ENCODE data around the gene PLCH1. TPM values are rescaled to one million over a fixed set of nuclear protein-coding genes. Genes with fewer than 3 reads are reported as not detected.

Gene PLCH1
- total RNA-seq, 6 experiments from 2014 or later: 0.07 to 0.25 (median 0.17) TPM

DNA sequence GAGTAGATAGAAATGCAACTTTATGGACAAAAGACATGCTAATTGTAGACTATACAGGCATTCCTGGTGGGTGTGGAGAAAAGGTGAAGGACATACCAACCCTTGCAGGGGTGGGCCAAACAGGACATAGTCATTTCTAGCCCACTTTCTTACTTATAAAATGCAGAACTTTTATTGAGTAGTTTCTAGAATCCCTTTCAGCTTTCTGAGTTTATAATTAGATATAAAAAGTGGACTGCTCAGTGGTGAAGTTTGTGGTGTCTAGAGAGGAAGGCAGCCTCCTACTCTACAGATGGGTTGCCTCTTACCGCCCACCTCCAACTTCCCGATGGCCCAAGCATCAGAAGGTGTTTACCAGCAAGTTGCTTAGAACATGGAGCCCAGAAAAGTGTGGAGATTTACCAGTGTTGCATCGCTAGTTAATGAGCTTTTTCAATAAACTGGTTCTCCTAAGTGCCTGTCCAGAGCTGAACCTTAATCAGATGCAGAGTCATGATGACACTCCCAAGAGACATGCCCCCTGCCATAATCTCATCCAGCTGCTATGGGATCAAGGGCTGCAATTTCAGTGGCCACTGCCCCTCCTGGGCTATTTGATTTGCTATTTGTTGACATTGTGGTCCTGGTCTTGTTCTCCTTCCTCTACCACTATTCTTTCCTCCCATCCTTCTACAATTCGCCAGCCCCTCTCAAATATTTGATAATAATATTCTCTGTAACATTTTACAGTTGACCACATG is 373.9 kb downstream of the PLCH1 start:
- no peak for DNase-seq
- 90% methylated on average over 2 of the region's 4 CpGs for WGBS (ENCODE audit: insufficient coverage, low coverage, low lambda C conversion rate, missing lambda C conversion rate)
- intact Hi-C loops (cut with DNase I): no loop called here

DNA sequence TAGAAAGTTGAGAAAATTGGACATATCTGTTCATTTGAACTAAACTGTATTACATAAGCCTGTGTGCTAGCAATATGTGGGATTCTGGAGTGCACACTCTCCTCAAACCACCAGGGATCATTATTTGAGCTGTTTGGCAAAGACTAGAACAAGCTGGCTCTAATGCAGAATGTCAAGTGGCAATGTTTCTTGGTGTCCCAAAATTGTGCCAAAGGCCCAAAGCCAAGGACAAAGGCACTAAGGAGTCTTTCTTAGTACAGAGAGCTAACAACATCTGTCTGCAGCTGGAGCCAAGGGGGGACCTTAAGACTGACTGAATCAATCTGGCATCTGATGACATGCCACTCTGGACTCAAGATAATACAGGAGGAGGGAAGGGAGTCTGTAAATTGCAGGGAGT is 374.7 kb downstream of the PLCH1 start:
- Histone ChIP-seq H3K4me3 (no peak overlapping the region), H3K9me3 (no peaks in the 10 kb centered on the region), H3K36me3 (no peaks in the 10 kb centered on the region), H3K27ac (no peak overlapping the region), H3K27me3 (no peaks in the 10 kb centered on the region), H3K4me1 (no peaks in the 10 kb centered on the region)
- intact Hi-C loops (cut with DNase I): no loop called here
- ATAC-seq: no peak
- DNase-seq: no peak
- no peak for TF ChIP-seq POLR2A (IDR thresholded peaks at IDR 0.05)
- TF ChIP-seq, protein P1, sequence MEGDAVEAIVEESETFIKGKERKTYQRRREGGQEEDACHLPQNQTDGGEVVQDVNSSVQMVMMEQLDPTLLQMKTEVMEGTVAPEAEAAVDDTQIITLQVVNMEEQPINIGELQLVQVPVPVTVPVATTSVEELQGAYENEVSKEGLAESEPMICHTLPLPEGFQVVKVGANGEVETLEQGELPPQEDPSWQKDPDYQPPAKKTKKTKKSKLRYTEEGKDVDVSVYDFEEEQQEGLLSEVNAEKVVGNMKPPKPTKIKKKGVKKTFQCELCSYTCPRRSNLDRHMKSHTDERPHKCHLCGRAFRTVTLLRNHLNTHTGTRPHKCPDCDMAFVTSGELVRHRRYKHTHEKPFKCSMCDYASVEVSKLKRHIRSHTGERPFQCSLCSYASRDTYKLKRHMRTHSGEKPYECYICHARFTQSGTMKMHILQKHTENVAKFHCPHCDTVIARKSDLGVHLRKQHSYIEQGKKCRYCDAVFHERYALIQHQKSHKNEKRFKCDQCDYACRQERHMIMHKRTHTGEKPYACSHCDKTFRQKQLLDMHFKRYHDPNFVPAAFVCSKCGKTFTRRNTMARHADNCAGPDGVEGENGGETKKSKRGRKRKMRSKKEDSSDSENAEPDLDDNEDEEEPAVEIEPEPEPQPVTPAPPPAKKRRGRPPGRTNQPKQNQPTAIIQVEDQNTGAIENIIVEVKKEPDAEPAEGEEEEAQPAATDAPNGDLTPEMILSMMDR (IDR thresholded peaks at IDR 0.05): no peak

More for the DNA sequence above, 373.9 kb downstream of the PLCH1 start:
- H3K4me1 ChIP-seq: no peaks in the 10 kb centered on the region
- no peak overlapping the region for H3K4me3 ChIP-seq
- no peaks in the 10 kb centered on the region for H3K9me3 ChIP-seq
- H3K27me3 ChIP-seq: no peaks in the 10 kb centered on the region
- TF ChIP-seq POLR2A (IDR thresholded peaks at IDR 0.05): no peak
- TF ChIP-seq, protein P1 (IDR thresholded peaks at IDR 0.05): no peak
- no peak for ATAC-seq
- no peaks in the 10 kb centered on the region for H3K36me3 ChIP-seq
- H3K27ac ChIP-seq: no peak overlapping the region

DNA sequence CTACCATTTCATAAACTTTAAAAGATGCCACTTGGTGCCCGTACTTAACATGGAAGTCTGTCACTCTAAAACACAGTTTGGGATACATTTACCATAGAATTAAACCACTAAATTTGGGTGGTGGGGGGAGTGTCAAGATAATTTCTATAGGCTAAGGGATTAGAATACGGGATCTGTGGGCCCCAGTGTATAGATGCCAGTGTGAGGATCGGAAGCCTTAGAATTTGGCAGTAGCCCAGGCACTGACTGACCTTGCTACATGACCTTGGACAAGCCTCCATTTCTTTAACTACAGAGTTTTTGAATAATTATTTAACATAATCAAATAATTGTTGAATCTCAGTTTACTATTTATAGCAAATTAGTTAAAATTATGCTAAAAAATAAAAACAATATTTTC is 375.1 kb downstream of the PLCH1 start:
- no peak for DNase-seq
- H3K9me3 ChIP-seq: no peaks in the 10 kb centered on the region
- TF ChIP-seq, protein P1 (IDR thresholded peaks at IDR 0.05): no peak
- no peak for TF ChIP-seq POLR2A (IDR thresholded peaks at IDR 0.05)
- WGBS (ENCODE audit: insufficient coverage, low coverage, low lambda C conversion rate, missing lambda C conversion rate): 90% methylated on average over 3 of the region's 3 CpGs
- H3K27me3 ChIP-seq: no peaks in the 10 kb centered on the region
- H3K27ac ChIP-seq: no peak overlapping the region
- intact Hi-C loops (cut with DNase I): no loop called here
- no peak for ATAC-seq
- no peak overlapping the region for H3K4me3 ChIP-seq
- H3K36me3 ChIP-seq: no peaks in the 10 kb centered on the region
- no peaks in the 10 kb centered on the region for H3K4me1 ChIP-seq

DNA sequence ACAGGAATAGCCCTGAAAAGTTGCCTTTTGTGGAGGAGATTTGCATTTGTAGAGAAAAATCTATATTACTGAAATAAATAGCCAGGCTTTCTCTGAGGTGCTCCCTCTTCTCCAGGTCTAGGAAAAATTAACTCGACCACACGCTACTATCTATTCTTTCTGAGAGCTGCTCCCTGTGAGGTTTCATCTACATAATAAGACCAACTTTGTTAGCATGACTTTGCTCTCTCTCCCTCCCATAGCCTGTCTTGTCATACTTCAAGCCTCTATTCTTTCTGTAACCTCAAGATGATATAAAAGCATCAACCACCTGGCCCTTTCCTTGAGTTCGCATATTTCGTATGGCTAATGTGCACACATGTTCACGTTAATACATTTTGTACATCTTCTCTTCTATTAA is 375.6 kb downstream of the PLCH1 start:
- DNase-seq: no peak
- H3K27ac ChIP-seq: no peak overlapping the region
- TF ChIP-seq POLR2A (IDR thresholded peaks at IDR 0.05): no peak
- TF ChIP-seq, protein P1 (IDR thresholded peaks at IDR 0.05): no peak
- H3K36me3 ChIP-seq: no peaks in the 10 kb centered on the region
- H3K9me3 ChIP-seq: no peaks in the 10 kb centered on the region
- 83% methylated on average over 5 of the region's 5 CpGs for WGBS (ENCODE audit: insufficient coverage, low coverage, low lambda C conversion rate, missing lambda C conversion rate)
- no peak overlapping the region for H3K4me3 ChIP-seq
- no peaks in the 10 kb centered on the region for H3K27me3 ChIP-seq
- peaks cover 0 to under 1% (median 0%) of the 10 kb centered on the region in 4 donors for H3K4me1 ChIP-seq
- intact Hi-C loops (cut with DNase I): no loop called here
- no peak for ATAC-seq

DNA sequence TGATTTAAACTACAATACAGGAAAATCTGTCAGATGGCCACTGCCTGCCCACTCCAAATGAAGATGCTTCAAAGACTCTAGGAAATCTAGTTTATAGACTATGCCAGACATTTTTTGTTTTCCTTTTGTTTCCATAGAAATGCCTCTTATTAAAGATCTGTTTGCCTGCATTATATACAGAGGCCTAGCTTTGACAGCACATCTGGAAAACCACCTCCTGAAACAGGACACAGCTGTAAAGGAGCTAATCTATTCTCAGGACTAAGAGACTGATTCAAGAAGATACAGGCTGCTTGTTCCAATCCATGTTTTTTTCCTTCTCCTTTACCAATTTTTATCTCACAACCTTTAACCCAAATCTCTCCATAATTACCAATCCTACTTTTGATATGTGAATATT is 376.1 kb downstream of the PLCH1 start:
- intact Hi-C loops (cut with DNase I): no loop called here
- H3K9me3 ChIP-seq: no peaks in the 10 kb centered on the region
- H3K27ac ChIP-seq: no peak overlapping the region

More for the DNA sequence above, 376.1 kb downstream of the PLCH1 start:
- Histone ChIP-seq H3K4me1 (peaks cover 0 to 6% (median 0%) of the 10 kb centered on the region in 4 donors), H3K4me3 (no peak overlapping the region), H3K36me3 (no peaks in the 10 kb centered on the region), H3K27me3 (no peaks in the 10 kb centered on the region)
- no peak for ATAC-seq
- no peak for DNase-seq
- TF ChIP-seq POLR2A (IDR thresholded peaks at IDR 0.05): no peak
- TF ChIP-seq, protein P1 (IDR thresholded peaks at IDR 0.05): no peak

Data from right lobe of liver (tissue), 6 donors.